ENCODE measurements around the gene ZDHHC22.

GRCh38 chr14:77092676-77093075 lies 48.9 kb downstream of the ZDHHC22 start:
- no peak for TF ChIP-seq POLR2AphosphoS5 (IDR thresholded peaks at IDR 0.05)
- TF ChIP-seq CTCF (IDR thresholded peaks at IDR 0.05) = no peak
- TF ChIP-seq POLR2A (IDR thresholded peaks at IDR 0.05) = no peak
- no peak for TF ChIP-seq EP300 (IDR thresholded peaks at IDR 0.05)
